IPS-18c (cell line): Measurements from ENCODE around the gene SHISA9.

ENCODE experiments used
- H3K4me3 ChIP-seq: 2 replicates; pipeline ENCODE4 v1.7.0; 2013; ENCODE audit warnings: low read depth, mild to moderate bottlenecking, low read length, moderate library complexity; ENCODE audit not compliant: insufficient read depth
- H3K9me3 ChIP-seq: one replicate; pipeline ENCODE4 v1.6.1; 2013; ENCODE audit warnings: mild to moderate bottlenecking, low read length, moderate library complexity; ENCODE audit not compliant: control insufficient read depth, insufficient read depth

SHISA9 gene

DNA sequence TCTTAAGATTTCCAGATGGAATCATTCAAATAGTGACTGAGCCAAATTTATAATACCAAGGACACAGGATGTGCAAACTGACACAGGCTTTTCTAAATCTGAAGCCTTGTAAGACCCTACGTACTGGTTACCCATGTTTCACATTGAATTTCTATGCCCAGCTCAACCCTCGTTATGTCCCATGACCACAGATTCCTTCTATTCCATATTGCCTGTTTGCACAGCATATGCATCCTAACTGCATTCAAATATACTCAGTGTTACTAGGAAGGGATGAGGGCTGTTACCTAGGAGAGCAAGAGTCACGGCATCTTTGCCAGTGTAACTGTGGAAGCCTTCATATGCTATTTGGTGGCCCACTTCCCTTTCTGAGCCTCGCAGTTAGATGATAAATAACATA is 305.2 kb downstream of the SHISA9 start:
- no peak overlapping the region for H3K4me3 ChIP-seq
- no peaks in the 10 kb centered on the region for H3K9me3 ChIP-seq

DNA sequence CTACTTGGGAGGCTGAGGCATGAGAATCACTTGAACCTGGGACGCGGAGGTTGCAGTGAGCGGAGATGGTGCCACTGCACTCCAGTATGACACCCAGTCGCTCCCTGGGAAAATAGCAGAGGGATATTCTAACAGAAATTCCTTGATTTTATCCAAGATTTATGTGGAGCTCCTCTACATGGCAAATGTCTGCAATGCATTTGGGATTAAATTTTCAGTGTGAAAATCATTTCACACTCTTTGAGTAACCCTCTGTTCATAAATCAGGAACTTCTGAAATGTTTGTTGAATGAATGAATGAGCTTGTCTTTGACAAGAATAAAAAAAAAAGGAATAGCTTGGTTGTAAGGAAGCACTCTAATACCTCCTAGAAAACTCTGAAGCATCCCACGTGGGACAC is 305.8 kb downstream of the SHISA9 start:
- no peaks in the 10 kb centered on the region for H3K9me3 ChIP-seq
- no peak overlapping the region for H3K4me3 ChIP-seq

- Histone ChIP-seq H3K9me3 (no peaks in the 10 kb centered on the region), H3K4me3 (no peak overlapping the region)
Observed at GRCh38 chr16:13223666-13224065, 322.3 kb downstream of the SHISA9 start.

- no peaks in the 10 kb centered on the region for H3K9me3 ChIP-seq
- no peak overlapping the region for H3K4me3 ChIP-seq
Observed at GRCh38 chr16:13229039-13229438, 327.6 kb downstream of the SHISA9 start.

GRCh38 chr16:13231365-13231764 is 330.0 kb downstream of the SHISA9 start:
- H3K9me3 ChIP-seq = no peaks in the 10 kb centered on the region
- no peak overlapping the region for H3K4me3 ChIP-seq

- H3K9me3 ChIP-seq = no peaks in the 10 kb centered on the region
- no peak overlapping the region for H3K4me3 ChIP-seq
Observed at GRCh38 chr16:13234999-13235398, 333.6 kb downstream of the SHISA9 start.

DNA sequence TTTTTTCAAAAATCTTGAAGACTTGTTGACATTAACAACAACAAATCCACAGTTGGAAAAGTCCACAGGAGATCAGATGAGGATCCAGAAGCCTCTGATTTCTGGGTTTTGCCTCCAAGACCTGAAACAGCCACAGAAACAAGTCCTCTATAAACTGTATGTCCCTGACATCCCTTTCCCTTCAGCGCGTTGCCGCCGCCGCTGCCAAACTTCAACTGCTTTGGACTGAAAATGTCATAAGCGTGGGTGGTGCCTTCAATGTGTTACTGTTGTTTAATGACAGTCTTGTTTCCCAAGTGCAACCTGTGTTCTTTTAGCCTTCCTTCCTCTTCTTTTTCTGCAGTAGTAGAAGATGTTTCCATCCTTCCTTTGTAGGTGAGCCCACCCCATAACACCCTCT is 334.9 kb downstream of the SHISA9 start:
- Histone ChIP-seq H3K9me3 (no peaks in the 10 kb centered on the region), H3K4me3 (no peak overlapping the region)

- Histone ChIP-seq H3K9me3 (no peaks in the 10 kb centered on the region), H3K4me3 (no peak overlapping the region)
Observed at GRCh38 chr16:13238182-13238581, 336.8 kb downstream of the SHISA9 start.

DNA sequence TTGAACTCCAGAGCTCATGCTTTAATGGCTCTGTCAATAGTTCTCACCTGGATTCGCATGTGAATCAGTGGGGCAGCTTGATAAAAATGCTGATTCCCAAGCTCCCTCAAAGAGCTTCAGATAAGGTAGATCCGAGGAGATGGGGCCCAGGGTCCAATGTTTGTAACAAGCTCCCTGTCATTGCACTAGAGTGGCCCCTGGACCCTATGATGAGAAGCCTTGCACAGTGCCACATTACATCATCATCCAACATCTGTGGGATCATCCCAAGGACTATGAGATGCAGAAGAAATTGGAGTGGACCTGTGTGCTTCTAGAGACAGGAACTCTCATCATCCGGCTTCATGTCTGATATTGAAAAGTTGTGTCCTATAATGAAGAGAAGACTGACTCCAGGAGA is 340.8 kb downstream of the SHISA9 start:
- Histone ChIP-seq H3K4me3 (no peak overlapping the region), H3K9me3 (no peaks in the 10 kb centered on the region)

GRCh38 chr16:13244770-13245169 is 343.4 kb downstream of the SHISA9 start:
- Histone ChIP-seq H3K9me3 (no peaks in the 10 kb centered on the region), H3K4me3 (no peak overlapping the region)

GRCh38 chr16:13245713-13246377 is 344.4 kb downstream of the SHISA9 start:
- no peaks in the 10 kb centered on the region for H3K9me3 ChIP-seq
- no peak overlapping the region for H3K4me3 ChIP-seq

GRCh38 chr16:13254998-13255614 is 353.7 kb downstream of the SHISA9 start:
- Histone ChIP-seq H3K4me3 (no peak overlapping the region), H3K9me3 (peaks cover 6% of the 10 kb centered on the region)

DNA sequence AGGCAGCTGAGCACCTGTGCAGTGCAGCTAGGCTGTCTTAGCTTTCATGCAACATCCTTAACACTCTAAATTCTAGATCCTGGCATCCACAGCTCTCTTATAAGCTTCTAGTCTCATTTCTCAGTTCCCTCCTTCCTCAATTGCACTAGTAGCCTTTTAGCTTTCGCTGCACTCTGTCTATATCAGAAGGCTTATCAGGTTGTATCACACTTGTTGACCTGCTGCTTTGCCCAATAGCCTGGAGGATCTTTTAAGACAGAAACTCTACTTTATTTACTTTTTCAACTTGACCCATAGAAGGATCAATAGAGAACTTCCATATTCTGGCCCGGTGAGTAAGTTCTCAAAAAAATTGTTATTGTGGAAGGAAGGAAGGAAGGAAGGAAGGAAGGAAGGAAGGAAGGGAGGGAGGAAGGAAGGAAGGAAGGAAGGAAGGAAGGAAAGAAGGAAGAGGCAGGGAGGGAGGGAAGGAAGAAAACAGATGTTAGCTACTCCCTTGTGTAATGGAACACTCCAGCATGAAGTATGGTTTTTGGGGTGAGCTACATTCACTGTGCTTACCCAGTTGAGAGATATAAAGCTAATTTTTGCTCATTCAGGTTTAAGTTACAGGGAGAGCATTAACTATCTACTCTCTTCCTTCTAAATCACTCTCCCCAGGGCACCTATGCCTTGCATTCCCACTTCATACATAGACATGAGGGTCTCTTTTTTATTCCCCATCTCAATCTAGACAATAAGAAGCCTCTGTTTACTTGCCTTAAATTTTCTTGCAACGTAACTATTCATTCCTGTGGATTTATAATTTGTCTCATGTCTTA is 361.1 kb downstream of the SHISA9 start:
- Histone ChIP-seq H3K9me3 (peaks cover 8% of the 10 kb centered on the region), H3K4me3 (no peak overlapping the region)

- H3K4me3 ChIP-seq = no peak overlapping the region
- H3K9me3 ChIP-seq = peaks cover 3% of the 10 kb centered on the region
Observed at GRCh38 chr16:13264749-13265552, 363.6 kb downstream of the SHISA9 start.

DNA sequence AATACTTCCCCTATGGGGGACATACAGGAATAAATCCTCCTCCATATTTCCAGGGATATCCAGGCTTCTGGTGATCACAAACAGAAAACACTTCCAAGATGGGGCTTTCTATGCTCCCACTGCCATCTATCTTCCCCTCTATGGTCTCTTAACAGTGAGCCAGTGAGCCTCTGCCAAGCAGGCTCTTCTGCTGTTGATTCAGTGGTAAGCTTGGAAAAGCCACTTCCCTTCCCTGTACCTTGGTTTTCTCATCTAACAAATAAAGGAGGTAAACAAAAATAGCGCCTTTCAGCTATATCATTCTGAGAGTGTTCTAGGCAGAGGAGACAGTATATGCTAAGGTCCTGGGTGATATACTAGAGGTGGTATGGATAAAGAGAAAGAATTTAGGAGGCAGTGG is 368.0 kb downstream of the SHISA9 start:
- Histone ChIP-seq H3K4me3 (no peak overlapping the region), H3K9me3 (no peaks in the 10 kb centered on the region)

DNA sequence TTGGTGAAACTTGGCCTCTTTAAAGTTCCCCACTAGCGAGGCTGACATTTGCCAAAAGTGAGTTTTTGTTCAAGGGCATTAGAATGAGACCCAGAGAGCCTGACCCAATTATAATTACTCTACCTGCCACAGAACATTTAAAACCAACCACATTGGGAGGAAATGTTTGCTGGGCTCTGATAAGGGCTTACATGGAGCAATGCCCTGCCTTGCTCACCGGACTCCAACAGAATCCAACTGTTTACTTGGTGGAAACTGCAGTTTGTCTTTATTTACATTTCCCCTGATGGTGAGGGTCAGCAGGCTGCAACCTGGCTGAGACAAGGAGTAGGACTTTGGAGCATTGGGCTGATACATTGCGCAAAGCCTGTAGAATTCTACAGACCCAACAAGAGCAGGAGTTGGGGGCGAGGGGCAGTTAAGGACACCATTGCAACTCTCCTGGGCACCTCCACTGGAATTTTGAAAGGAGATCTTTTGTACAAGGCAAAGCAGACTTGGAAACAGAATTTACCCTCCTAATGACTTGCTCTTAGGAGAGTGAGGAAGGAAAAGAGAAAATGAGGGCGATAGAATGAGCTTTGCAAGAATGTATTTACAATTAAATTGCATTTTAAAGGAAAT is 368.6 kb downstream of the SHISA9 start:
- no peaks in the 10 kb centered on the region for H3K9me3 ChIP-seq
- H3K4me3 ChIP-seq = no peak overlapping the region

DNA sequence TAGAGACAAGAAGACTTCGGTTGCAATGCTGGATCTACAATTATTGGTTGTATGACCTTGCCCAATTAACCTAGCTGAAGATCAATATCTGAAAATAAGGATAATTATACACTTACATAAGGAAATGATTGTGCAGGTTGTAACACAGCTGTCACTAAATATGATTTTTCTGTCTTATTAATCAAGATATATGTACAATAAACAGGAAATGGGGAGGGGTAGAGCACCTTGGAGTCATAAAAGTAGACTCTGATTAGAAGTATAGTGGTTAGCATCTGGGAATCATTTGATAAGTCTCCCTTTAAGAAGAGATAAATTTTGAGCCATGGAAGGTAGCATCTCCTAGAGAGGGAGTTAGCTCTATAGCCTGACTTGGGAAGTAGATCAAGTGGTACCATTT is 369.2 kb downstream of the SHISA9 start:
- no peak overlapping the region for H3K4me3 ChIP-seq

More for the DNA sequence above, 369.2 kb downstream of the SHISA9 start:
- no peaks in the 10 kb centered on the region for H3K9me3 ChIP-seq
